Heart right ventricle (tissue), 16 donors: ENCODE measurements around the gene MYH9. TPM values are rescaled to one million over a fixed set of nuclear protein-coding genes. Genes with fewer than 3 reads are reported as not detected.
"Not testable (repeated sequence)": the region's sequence is repeated elsewhere in the genome, so short reads cannot be mapped to it uniquely, and the experiment has no call there.

Experiments
- ATAC-seq, 8 donors: fragments of 200-7000 bp; cut with Tn5 transposase; one replicate each; pipeline ENCODE4 v1.9.1; 2020; ENCODE audit warnings: mild to moderate bottlenecking in 8 of 8, moderate library complexity in 8 of 8, moderate number of reproducible peaks in 1 of 8
- DNase-seq, 2 donors: peaks; one replicate each; pipeline ENCODE4 v3.0.0-alpha.2; 2020
- H3K27ac ChIP-seq, 10 donors: fragments of 200-600 bp; sonication (generic) in 2 of 10; one replicate each; pipeline versions ENCODE4 v1.5.0 to v1.8.0; 2020 to 2022; ENCODE audit warnings: mild to moderate bottlenecking in 3 of 10
- H3K27me3 ChIP-seq, 7 donors: fragments of 200-600 bp; one replicate each; pipeline ENCODE4 v1.8.0; 2021 to 2022; ENCODE audit warnings: mild to moderate bottlenecking in 2 of 7
- H3K36me3 ChIP-seq, 9 donors: fragments of 200-600 bp; sonication (generic) in 1 of 9; one replicate each; pipeline versions ENCODE4 v1.5.0 to v1.8.0; 2020 to 2022; ENCODE audit warnings: mild to moderate bottlenecking in 2 of 9
- H3K4me1 ChIP-seq, 9 donors: fragments of 200-600 bp; sonication (generic) in 1 of 9; one replicate each; pipeline versions ENCODE4 v1.5.0 to v1.8.0; 2020 to 2022; ENCODE audit warnings: mild to moderate bottlenecking in 4 of 9
- H3K4me3 ChIP-seq, 10 donors: fragments of 200-600 bp; sonication (generic) in 2 of 10; one replicate each; pipeline versions ENCODE4 v1.5.0 to v1.8.0; 2020 to 2022; ENCODE audit warnings: mild to moderate bottlenecking in 7 of 10, moderate library complexity in 2 of 10
- H3K9me3 ChIP-seq, 11 donors: fragments of 200-600 bp in 10 of 11; sonication (generic) in 2 of 11; one replicate each; pipeline versions ENCODE4 v1.5.0 to v1.8.0; 2013 to 2022; ENCODE audit warnings: mild to moderate bottlenecking in 2 of 11, control low read depth in 1 of 11, moderate library complexity in 1 of 11
- WGBS, 2 donors: extraction: QIAGEN DNeasy Blood & Tissue Kit; methylation state at CpG; one replicate each; pipeline ENCODE4 v1.1.7; 2013; ENCODE audit warnings: inconsistent platforms in 1 of 2; 5-methylcytosine and 5-hydroxymethylcytosine counted together
- intact Hi-C, 10 donors: fragments of 100-400 bp; cut with DNase I; formaldehyde crosslinking; loops; one replicate each; pipeline versions ENCODE4 v1.11.1 to v1.14.2; 2022
- polyA plus RNA-seq, 2 donors: library from polyadenylated mRNA; stranded (reverse); fragments of 200-250 nt; gene quantifications; one replicate each; pipeline ENCODE4 v1.2.3, GENCODE V29; 2013
- total RNA-seq, 10 donors: library from RNA; stranded (reverse); fragmentation: NEBNext Ultra II Directional in 3 of 10; extraction: Animal tissue kit (Norgen Biotek cat#: 25700) in 3 of 10; gene quantifications; one replicate each; pipeline versions ENCODE4 v1.2.1 to v1.2.4, GENCODE V29; 2021 to 2023
- TF ChIP-seq, protein P1 (sequence below), 9 donors: fragments of 200-600 bp; sonication (generic) in 2 of 9; IDR thresholded peaks; one replicate each; pipeline versions ENCODE4 v1.5.0 to v1.8.0; 2021 to 2022; ENCODE audit warnings: antibody characterized with exemption in 9 of 9, mild to moderate bottlenecking in 5 of 9, moderate library complexity in 1 of 9
- donor health status: Arrhythmogenic right ventricular cardiomyopathy.
- donor health status: ischemic (EF 13 %, LVEDD 7.1; RV severe dilation, severe dysfunction).
- donor health status: healthy with polysubstance abuse.
- donor health status: DM: no; HTN: yes; CAD: no.
- donor health status: DM: no; HTN: no; CAD: no.
- donor health status: ischemic (EF 25% LVEDD 6.9; RV normal size, moderate dysfunction).
- donor health status: ischemic (EF 25% LVEDD 5.7; RV mildly dilated, moderate dysfunction).
- donor health status: healthy.
- donor health status: DM: yes; HTN: yes; CAD: no.
- donor health status: Ischemic cardiomyopathy.
- donor health status: ischemic (EF 35%, LVEDD 5.7; RV mildly dilated, moderate dysfunction).
- donor health status: nonischemic (EF 11% LVEDD 7.7; RV severe dilation, severe dysfunction).
- donor health status: DM: yes; HTN: yes; CAD: no.
- donor health status: PGD.
- donor health status: ischemic (EF 29% LVEDD 5.4; RV normal size, mild dysfunction).
- donor health status: nonischemic (EF 23%, LVEDD 6.1; RV moderate dilation, normal function).

MYH9 gene
- total and polyA plus RNA-seq, 12 donors, result 132 to 345 (median 189) TPM

DNA sequence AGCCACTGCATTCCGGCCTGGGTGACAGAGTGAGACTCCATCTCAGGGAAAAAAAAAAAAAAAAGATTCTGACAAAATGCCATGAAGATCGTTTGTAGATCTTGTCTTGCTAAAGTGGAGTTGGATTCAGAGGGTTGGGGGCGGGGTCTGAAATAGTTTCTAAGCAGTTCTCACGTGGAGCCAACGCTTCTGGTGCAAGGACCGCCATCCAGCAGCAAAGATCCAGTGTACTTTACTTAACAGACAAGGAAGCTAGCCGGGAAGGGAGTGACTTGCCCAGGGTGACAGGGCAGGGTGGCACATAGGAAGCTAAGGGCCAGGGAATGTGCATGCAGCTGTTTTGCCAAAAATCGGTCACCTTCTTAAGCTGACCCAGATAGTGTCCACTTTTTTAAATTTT lies 107.4 kb downstream of the MYH9 start:
- ATAC-seq (peak in 1 of 8 donors; percentile 15), DNase-seq (no peak)
- Histone ChIP-seq H3K4me3 (no peak overlapping the region), H3K36me3 (peaks cover 12 to 68% (median 45%) of the 10 kb centered on the region in 9 donors), H3K27ac (peak overlapping the region in 1 of 10 donors; percentile 13), H3K27me3 (no peaks in the 10 kb centered on the region), H3K4me1 (peaks cover 4 to 24% (median 14%) of the 10 kb centered on the region in 9 donors), H3K9me3 (no peaks in the 10 kb centered on the region)
- TF ChIP-seq, protein P1, sequence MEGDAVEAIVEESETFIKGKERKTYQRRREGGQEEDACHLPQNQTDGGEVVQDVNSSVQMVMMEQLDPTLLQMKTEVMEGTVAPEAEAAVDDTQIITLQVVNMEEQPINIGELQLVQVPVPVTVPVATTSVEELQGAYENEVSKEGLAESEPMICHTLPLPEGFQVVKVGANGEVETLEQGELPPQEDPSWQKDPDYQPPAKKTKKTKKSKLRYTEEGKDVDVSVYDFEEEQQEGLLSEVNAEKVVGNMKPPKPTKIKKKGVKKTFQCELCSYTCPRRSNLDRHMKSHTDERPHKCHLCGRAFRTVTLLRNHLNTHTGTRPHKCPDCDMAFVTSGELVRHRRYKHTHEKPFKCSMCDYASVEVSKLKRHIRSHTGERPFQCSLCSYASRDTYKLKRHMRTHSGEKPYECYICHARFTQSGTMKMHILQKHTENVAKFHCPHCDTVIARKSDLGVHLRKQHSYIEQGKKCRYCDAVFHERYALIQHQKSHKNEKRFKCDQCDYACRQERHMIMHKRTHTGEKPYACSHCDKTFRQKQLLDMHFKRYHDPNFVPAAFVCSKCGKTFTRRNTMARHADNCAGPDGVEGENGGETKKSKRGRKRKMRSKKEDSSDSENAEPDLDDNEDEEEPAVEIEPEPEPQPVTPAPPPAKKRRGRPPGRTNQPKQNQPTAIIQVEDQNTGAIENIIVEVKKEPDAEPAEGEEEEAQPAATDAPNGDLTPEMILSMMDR (IDR thresholded peaks at IDR 0.05), result no peak
- intact Hi-C loops, result loop anchor here in 2 of 10 donors (5.0 kb wide), 2 partner anchors 38 to 83 kb away; no protein-coding TSS in a partner anchor
- whole genome bisulfite sequencing, 2 donors, result 67% methylated on average over 8 of the region's 8 CpGs

DNA sequence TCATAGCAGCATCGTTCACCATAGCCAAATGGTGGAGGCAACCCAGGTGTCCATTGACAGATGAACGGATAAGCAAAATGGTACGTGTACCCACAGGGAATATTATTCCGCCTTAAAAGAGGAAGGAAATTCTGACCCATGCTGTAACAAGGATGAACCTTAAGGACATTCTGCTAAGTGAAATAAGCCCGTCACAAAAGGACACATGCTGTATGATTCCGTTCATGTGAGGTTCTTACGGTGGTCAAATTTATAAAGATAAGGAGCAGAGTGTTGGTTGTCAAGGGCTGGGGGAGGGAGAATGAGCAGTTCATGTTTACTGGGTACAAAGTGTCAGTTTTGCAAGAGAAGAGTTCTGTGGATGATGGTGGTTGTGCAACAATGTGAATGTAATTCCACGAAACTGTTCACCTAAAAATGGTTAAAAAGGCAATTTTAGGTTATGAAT lies 108.5 kb downstream of the MYH9 start:
- no peak overlapping the region for H3K27ac ChIP-seq
- ATAC-seq (no peak), DNase-seq (no peak)
- intact Hi-C loops, result loop anchor here in 5 of 10 donors (5.0 to 10.0 kb wide), 5 partner anchors 37 to 132 kb away; partner anchors contain the start of gene APOL2 (in 2 of the 5)
- H3K36me3 ChIP-seq, result peaks cover 2 to 57% (median 33%) of the 10 kb centered on the region in 9 donors
- H3K27me3 ChIP-seq, result no peaks in the 10 kb centered on the region
- 69 to 75% methylated on average over 8 of the region's 8 CpGs for WGBS, 2 donors
- TF ChIP-seq, protein P1 (IDR thresholded peaks at IDR 0.05), result no peak
- H3K9me3 ChIP-seq, result no peaks in the 10 kb centered on the region
- peaks cover 3 to 19% (median 11%) of the 10 kb centered on the region in 9 donors for H3K4me1 ChIP-seq
- no peak overlapping the region for H3K4me3 ChIP-seq

DNA sequence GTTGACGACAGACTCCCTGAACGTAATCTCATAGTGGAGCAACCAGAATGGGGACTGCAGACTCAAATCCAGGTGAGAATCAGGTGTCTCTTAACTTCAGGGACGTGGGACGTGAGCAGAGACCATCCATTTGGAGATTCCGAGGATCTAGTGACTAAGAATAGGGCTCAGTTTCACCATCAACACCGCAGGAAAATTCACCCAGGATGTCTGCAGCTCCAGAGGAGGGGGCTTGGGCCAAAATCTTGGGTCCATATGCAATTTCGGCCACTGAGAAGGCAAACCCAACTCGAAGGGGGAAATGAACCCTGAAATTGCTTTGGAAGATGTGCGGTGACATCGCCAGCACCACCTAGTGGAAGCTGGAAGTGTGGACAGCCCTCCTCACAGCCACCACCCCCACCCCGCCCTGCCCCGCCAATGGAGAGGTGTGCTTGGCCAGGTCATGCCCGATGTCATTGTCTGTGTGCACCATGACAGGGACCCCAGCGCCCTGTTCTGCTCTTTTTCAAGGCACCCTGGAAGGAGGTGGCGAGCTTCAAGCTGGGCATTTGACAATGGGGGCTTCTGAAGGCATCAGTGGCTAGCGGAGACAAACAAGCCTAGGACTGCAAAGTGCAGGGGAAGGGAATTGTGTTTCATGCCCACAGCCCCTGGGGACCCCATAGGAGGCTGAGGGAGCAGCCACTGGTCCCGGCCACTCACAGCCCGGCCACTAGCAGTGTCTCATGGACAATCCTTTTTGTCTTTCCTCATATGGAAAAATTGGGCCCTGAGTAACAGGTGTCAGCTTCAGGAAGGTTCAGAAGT lies 110.1 kb downstream of the MYH9 start:
- Histone ChIP-seq H3K4me1 (peaks cover 3 to 19% (median 11%) of the 10 kb centered on the region in 9 donors), H3K9me3 (no peaks in the 10 kb centered on the region), H3K27ac (peak overlapping the region in 3 of 10 donors; percentile 2 to 31 (median 21)), H3K36me3 (peaks cover 0 to 41% (median 20%) of the 10 kb centered on the region in 9 donors), H3K4me3 (peak overlapping the region in 1 of 10 donors; percentile 12), H3K27me3 (no peaks in the 10 kb centered on the region)
- ATAC-seq, result peak; percentile 53 to 73 (median 68)
- whole genome bisulfite sequencing, 2 donors, result 24 to 25% methylated on average over 18 of the region's 18 CpGs
- TF ChIP-seq, protein P1 (IDR thresholded peaks at IDR 0.05), result peak; percentile 59 to 89 (median 82)
- DNase-seq, result peak; percentile 57 to 65
- intact Hi-C loops, result loop anchor here in 6 of 10 donors (1.0 to 10.0 kb wide), 6 partner anchors 35 to 130 kb away; partner anchors contain the start of gene APOL2 (in 2 of the 6)

DNA sequence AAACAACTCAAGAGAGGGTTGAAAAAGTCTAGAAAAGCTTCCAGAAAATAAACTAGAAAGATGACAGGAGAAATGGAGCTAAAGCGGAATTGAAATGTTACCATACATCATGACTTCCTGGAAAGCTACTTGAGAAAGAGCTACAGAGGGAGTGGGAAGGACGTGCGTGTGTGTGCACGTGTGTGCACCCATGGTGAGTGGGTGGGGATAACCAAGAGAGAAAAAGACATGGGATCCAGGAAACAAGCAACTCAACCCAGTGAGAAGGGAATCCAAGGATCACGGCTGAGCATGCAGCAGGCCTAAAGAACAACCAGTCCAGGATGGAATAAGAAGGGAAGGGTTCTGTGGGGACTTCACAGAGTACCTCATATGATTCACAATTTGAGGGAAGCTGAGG lies 113.2 kb downstream of the MYH9 start:
- H3K4me1 ChIP-seq, result peaks cover 3 to 15% (median 9%) of the 10 kb centered on the region in 9 donors
- H3K36me3 ChIP-seq, result peaks cover 0 to 10% (median 0%) of the 10 kb centered on the region in 9 donors
- 80 to 88% methylated on average over 5 of the region's 5 CpGs for WGBS, 2 donors
- no peak overlapping the region for H3K27ac ChIP-seq
- no peaks in the 10 kb centered on the region for H3K9me3 ChIP-seq
- TF ChIP-seq, protein P1 (IDR thresholded peaks at IDR 0.05), result no peak
- H3K27me3 ChIP-seq, result no peaks in the 10 kb centered on the region
- no peak for ATAC-seq
- no peak overlapping the region for H3K4me3 ChIP-seq
- no peak for DNase-seq
- intact Hi-C loops, result loop anchor here in 2 of 10 donors (5.0 to 10.0 kb wide), 2 partner anchors 77 to 80 kb away; no protein-coding TSS in a partner anchor

DNA sequence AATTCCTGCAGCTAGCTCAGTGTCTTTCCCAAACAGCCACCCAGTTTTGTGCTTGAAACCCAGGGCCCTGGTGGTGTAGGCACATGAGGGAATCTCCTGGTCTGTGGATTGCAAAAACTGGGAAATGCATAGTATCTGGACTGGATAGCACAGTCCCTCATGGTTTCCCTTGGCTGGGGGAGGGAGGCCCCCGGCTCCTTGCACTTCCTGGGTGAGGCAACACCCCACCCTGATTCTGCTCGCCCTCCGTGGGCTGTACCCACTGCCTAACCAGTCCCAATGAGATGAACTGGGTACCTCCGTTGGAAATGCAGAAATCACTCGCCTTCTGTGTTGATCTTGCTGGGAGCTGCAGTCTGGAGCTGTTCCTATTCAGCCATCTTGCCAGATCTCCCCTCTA lies 115.8 kb downstream of the MYH9 start:
- ATAC-seq, H3K27me3 ChIP-seq, DNase-seq, H3K4me3 ChIP-seq, H3K4me1 ChIP-seq, H3K9me3 ChIP-seq, H3K27ac ChIP-seq, H3K36me3 ChIP-seq: not testable (repeated sequence)
- intact Hi-C loops, result loop anchor here in 2 of 10 donors (5.0 to 10.0 kb wide), 2 partner anchors 75 to 77 kb away; no protein-coding TSS in a partner anchor
- WGBS, 2 donors, result 81 to 85% methylated on average over 5 of the region's 5 CpGs

DNA sequence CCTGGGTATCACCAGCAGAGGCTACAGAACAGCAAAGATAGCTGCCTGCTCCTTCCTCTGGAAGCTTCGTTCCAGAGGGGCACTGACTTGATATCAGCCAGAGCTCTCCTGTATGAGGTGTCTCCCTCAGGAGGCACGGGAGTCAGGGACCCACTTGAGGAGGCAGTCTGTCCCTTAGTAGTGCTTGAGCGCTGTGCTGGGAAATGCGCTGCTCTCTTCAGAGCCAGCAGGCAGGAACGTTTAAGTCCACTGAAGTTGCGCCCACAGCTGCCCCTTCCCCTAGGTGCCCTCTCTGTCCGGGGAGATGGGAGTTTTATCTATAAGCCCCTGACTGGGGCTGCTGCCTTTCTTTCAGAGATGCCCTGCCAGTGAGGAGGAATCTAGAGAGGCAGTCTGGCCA lies 116.5 kb downstream of the MYH9 start:
- peaks cover 0 to 12% (median 0%) of the 10 kb centered on the region in 9 donors for H3K36me3 ChIP-seq
- not testable (repeated sequence) for H3K9me3 ChIP-seq, ATAC-seq, H3K27ac ChIP-seq, H3K27me3 ChIP-seq, H3K4me1 ChIP-seq, DNase-seq, H3K4me3 ChIP-seq
- WGBS, 2 donors, result 72 to 75% methylated on average over 7 of the region's 7 CpGs
- intact Hi-C loops, result loop anchor here in 2 of 10 donors (5.0 to 10.0 kb wide), 2 partner anchors 74 to 76 kb away; no protein-coding TSS in a partner anchor
